ENCODE measurements around the gene SCAMP4.
"Not testable (repeated sequence)": the region's sequence is repeated elsewhere in the genome, so short reads cannot be mapped to it uniquely, and the experiment has no call there.

Gene SCAMP4

GRCh38 chr19:1883784-1884183 is 21.4 kb upstream of the SCAMP4 start:
- no peak for DNase-seq

GRCh38 chr19:1884291-1884718 is 20.9 kb upstream of the SCAMP4 start:
- DNase-seq, result no peak

DNA sequence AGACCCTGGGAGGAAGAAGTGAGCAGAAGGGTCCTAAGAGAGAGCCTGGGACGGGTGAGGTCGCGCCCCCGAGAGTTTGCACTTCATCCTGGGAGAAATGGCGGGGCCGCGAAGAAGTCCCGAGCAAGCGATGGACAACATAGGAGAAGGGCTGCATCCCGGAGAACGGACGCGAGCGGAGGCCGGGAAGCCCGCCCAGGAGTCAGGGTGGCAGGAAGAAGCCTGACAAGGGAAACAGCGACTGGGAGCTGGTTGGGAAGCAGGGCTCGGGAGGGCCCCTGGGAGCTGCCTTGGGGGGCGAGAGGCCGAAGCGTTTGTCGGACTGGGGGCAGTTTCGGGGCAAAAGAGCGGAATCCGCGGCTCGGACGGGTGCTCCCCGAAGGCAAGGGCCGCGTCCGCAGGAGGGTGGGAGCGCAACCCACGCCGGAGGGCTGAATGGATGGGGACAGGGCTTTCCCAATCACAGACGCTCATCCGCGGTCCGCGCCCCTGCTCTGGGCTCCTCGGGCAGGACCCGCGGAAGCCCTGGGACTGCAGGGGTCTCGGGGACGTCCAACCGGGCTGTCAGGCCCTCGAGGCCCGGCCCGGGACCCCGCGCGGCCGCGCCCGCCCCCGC is 20.4 kb upstream of the SCAMP4 start:
- no peak for DNase-seq

DNA sequence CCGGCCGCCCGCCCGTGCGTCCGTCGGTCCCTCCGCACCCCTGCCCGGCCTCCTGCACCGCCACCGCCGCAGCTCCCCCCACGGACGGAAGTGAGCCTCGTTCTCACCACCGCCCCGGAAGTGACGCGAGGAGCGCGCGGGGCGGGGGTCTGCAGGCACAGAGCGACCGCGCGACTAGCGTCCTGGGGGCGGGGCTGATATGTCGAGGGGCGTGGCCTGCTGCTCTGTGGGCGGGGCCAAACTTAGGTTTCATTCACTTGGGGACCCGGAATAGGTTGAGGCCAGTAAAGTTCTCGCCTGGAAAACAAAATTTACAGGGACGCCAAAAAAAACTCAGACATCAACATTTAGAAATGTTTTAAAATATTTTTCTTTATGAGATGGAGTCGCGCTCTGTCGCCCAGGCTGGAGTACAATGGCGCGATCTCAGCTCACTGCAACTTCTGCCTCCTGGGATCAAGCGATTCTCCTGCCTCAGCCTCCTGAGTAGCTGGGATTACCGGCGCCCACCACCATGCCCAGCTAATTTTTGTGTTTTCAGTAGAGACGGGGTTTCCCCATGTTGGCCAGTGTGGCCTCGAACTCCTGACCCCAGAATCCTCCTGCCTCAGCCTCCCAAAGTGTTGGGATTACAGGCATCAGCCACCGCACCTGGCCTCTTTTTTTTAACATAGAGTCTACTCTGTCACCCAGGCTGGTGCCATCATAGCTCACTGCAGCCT is 19.6 kb upstream of the SCAMP4 start, which contains the start of gene ABHD17A:
ABHD17A (minus strand) TSS at position 99 of the 722 bp plus-strand sequence. CDS start 3,930 bp downstream, outside the sequence.
- peak; percentile 94 for DNase-seq

- not testable (repeated sequence) for DNase-seq
Measured at GRCh38 chr19:1886360-1886759, 18.8 kb upstream of the SCAMP4 start.

DNA sequence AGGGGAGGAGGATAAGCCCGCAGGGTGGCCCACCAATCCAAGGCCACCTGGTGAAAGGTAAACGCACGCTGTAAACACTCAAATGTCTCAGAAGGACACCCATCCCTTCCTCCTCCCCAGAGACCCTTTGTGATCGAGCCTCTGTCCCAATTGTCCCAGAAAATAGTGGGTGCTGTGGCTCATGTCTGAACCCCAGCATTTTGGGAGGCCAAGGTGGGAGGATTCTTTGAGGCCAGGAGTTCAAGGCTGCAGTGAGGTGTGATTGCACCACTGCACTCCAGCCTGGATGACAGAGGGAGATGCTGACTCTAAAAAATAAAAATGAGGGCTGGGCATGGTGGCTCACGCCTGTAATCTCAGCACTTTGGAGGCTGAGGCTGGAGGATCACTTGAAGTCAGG is 16.8 kb upstream of the SCAMP4 start:
- no peak for DNase-seq

- DNase-seq, result no peak
Measured at GRCh38 chr19:1889907-1890306, 15.3 kb upstream of the SCAMP4 start.

DNA sequence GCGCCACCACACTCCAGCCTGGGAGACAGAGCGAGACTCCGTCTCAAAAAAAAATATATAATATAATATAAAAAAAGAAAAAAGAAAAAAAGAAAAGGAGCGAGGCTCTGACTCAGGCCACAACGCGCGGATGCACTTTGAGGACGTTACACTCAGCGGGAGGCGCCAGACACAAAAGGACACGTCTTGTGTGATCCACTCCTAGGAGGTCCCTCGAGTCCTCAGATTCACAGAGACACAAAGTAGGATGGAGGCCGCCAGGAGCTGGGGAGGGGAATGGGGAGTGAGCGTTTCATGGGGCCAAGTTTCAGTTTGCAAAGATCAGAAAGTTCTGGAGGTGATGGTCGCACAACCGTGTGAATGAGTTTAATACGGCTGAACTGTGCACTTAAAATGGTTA is 11.4 kb upstream of the SCAMP4 start:
- no peak for DNase-seq

GRCh38 chr19:1896508-1896907 is 8.7 kb upstream of the SCAMP4 start:
- DNase-seq, result no peak

DNA sequence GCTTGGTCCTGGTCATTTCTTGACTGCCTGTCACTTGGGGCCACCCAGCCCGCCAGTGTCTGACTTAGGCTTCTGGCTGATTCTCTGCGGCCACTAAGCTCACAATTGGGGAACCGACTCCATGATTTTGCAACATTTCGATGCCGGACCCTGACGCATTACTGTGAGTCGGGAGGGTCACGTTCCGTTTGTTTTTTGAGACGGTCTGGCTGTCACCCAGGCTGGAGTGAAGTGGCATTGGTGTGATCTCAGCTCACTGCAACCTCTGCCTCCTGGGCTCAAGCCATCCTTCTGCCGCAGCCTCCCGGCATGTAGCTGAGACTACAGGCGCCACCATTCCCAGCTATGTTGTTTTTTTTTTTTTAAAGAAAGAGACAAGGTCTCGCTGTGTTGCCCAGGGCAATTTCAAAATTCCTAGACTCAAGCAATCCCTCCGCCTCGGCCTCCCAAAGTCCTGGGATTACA is 3.2 kb upstream of the SCAMP4 start:
- DNase-seq, result no peak

DNA sequence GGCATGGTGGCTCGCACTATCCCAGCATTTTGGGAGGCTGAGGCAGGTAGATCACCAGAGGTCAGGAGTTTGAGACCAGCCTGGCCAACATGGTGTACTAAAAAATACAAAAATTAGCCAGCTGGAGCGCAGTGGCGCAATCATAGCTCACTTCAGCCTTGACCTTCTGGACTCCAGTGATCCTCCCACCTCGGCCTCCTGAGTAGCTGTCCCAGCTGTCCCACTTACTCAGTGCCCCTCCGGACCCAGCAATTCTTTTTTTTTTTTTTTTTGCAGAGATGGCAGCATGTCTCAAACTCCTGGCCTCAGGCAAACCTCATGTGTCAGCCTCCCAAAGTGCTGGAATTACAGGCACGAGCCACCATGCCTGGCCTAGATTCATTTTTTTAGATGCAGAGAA is 2.3 kb upstream of the SCAMP4 start:
- DNase-seq, result no peak

DNA sequence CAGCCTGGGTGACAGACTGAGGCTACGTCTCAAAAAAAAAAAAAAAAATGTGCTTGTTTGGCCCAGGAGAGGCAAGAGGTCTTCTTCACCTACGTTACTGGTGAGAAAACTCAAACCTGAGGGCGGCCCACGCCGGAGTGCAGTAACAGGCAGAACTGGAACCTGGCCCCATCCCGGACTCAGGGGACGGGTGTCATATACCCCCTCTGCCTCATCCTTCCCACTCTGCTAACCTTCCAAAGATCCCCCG is 414 bp upstream of the SCAMP4 start:
- no peak for DNase-seq

- no peak for DNase-seq
Measured at GRCh38 chr19:1905863-1906375, 720 bp downstream of the SCAMP4 start.

DNA sequence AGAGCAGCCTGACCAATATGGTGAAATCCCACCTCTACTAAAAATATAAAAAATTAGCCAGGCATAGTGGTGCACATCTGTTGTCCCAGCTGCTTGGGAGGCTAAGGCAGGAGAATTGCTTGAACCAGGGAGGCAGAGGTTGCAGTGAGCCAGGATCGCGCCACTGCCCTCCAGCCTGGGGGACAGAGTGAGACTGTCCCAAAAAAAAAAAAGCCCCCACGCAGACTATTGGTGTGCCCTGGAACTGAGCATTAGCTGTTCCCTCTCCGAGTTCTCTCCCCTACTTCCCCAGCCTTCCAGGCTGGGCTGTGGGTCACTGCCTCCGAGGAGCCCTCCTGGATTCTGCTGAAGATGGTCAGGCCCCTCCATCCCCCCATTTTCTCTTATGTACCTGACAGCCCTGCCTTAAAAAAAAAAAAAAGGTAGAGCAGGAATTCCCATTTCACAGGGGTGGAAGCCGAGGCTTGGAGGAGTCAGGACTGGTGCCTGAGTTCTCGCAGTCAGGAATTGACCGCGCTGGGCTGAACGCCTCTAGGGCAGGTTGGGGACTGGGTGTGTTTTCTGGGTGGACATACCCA is 1.9 kb downstream of the SCAMP4 start:
- no peak for DNase-seq

DNA sequence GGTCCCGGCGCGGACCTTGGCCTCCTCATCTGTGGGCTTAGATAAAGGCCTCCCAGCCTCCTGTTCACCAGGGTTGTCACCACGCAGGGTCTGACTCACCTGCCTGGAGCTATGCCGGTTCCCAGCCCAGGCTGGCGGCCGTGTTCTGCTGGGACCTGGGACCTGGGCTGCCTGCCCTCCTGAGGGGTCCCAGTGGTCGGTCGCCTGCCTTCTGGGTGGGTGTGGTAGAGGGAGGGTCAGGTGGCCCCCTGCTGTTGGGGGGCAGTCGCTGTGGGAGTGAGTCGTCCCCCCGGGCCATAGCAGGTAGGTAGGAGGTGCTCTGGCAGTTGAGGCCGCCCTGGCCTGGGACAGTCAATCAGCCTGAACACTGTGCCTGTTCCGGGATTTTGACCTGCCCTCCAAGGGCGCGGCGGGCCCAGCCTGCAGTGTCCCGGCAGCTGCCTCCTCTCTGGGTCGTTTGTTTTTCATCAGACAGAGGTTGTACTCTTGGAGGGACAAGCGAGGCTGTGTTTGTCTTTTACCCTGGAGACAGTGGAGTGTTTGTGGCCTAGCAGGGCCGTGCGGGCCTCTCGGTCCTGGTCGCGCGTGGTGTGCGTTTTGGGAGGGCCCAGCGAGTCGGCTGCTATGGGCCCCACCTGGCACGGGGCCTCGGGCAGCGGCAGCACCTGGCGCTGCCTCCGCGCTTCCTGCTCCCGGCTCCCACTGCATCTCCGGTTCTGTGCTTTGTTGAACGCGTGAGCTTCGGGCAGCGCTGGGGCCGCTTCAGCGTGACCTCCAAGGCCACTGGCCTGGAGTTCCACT is 2.6 kb downstream of the SCAMP4 start:
- no peak for DNase-seq

DNA sequence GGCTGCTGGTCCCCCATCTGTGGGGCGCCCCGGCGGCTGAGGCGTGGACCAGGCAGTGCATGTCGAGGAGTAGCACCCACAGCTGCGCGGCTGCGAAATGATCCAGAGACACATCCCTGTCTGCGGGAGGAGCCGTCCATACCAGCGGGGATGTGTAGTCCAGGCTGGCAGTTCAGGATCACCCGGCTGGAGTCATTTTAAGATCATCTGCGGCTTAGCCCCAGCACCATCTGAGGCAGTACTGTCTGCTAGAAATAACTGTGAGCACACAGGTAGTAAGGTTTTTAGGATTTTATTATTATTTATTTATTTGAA is 3.1 kb downstream of the SCAMP4 start:
- no peak for DNase-seq

GRCh38 chr19:1909761-1910080 is 4.5 kb downstream of the SCAMP4 start:
- no peak for DNase-seq

DNA sequence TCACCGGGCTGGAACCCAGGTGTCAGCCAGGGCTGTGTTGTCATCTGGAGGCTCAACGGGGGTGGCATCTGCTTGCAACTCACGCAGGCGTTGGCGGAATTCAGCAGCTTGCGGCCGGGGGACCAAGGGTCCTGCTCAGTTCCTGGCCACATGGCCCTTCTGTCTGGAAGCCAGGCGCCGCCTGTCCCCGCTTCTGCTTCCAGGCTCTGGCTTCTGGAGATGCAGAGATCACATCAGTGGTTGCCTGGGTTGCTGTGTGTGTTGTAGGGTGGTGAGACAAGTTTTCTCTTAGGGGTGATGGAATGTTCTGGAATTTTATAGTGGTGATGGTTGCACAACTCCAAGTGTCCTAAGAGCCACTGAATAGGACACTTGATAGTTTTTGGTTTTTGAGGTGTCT is 5.0 kb downstream of the SCAMP4 start:
- no peak for DNase-seq

GRCh38 chr19:1911098-1911497 is 5.9 kb downstream of the SCAMP4 start:
- no peak for DNase-seq

GRCh38 chr19:1911995-1912394 is 6.8 kb downstream of the SCAMP4 start:
- DNase-seq, result no peak

GRCh38 chr19:1912760-1913505 is 7.7 kb downstream of the SCAMP4 start:
- DNase-seq, result no peak

- DNase-seq, result no peak
Measured at GRCh38 chr19:1913781-1914577, 8.8 kb downstream of the SCAMP4 start.
